SK-N-SH (cell line): ENCODE results near the gene TCF12.

ENCODE experiments used
- CTCF ChIP-seq: fragments of 200-600 bp; sonication (generic); IDR thresholded peaks from 2 replicates; pipeline ENCODE4 v1.6.1; 2017; ENCODE audit warnings: antibody characterized with exemption, mild to moderate bottlenecking, moderate library complexity
- ELF1 ChIP-seq: IDR thresholded peaks from 2 replicates; pipeline ENCODE4 v1.4.0; 2012
- EP300 ChIP-seq, 2 experiments: IDR thresholded peaks; 2 replicates each; pipeline versions ENCODE4 v1.4.0 to v1.6.1; 2012; ENCODE audit warnings: borderline replicate concordance in 1 of 2, low read depth in 1 of 2, low read length in 1 of 2
- FOXM1 ChIP-seq: IDR thresholded peaks from 2 replicates; pipeline ENCODE4 v1.4.0; 2012; ENCODE audit warnings: low read depth, mild to moderate bottlenecking
- GABPA ChIP-seq: IDR thresholded peaks from 2 replicates; pipeline ENCODE4 v1.4.0; 2012; ENCODE audit warnings: low read depth, mild to moderate bottlenecking
- GATA2 ChIP-seq: sonication (generic); formaldehyde crosslinking; IDR thresholded peaks from 2 replicates; pipeline ENCODE4 v1.5.0; 2020; ENCODE audit warnings: mild to moderate bottlenecking, missing genetic modification reagents
- JUND ChIP-seq: IDR thresholded peaks from 2 replicates; pipeline ENCODE4 v1.4.0; 2012
- NRF1 ChIP-seq: IDR thresholded peaks from 2 replicates; pipeline ENCODE4 v1.6.1; 2012; ENCODE audit warnings: low read depth, mild to moderate bottlenecking, low read length
- PBX3 ChIP-seq: IDR thresholded peaks from 2 replicates; pipeline ENCODE4; 2012
- POLR2AphosphoS5 ChIP-seq: IDR thresholded peaks from 2 replicates; pipeline ENCODE4 v1.6.1; 2012; ENCODE audit warnings: low read depth, low read length
- YY1 ChIP-seq: IDR thresholded peaks from 2 replicates; pipeline ENCODE4 v1.4.0; 2012; ENCODE audit warnings: low read depth, mild to moderate bottlenecking

DNA sequence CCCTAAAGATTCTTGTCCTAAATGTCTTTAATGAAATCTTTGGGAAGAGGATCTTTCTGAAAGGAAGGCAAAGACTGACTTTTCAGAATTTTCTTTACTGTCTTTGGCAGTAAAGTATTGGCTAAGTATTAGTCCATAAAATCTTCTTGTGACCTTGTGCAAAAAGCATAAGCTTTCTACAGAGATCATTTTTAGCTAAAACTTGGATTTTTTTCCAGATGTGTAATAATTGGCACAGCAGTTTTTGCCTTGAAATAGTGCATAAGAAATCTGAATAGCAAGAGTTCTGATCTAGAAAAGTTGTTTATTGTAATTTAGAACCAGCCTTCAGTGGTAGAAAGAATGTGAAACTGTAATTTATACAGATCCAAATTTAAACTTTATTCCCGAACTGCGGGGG, 335.1 kb downstream of the TCF12 start:
- TF ChIP-seq JUND (no peak), CTCF (no peak), NRF1 (no peak), YY1 (no peak), GATA2 (CRISPR knock-in tag) (no peak), EP300 (IDR thresholded peaks at IDR 0.05; ENCODE audit: borderline replicate concordance in 1 of 2, low read depth in 1 of 2, low read length in 1 of 2) (no peak), PBX3 (no peak), POLR2AphosphoS5 (no peak), GABPA (no peak), ELF1 (no peak), FOXM1 (no peak)
